HFFc6 (cell line): ENCODE results near the gene SNAPC5. TPM values are rescaled to one million over a fixed set of nuclear protein-coding genes. Genes with fewer than 3 reads are reported as not detected.

Experiments used
- DNase-seq: peaks from one replicate; pipeline ENCODE4 v3.0.0-alpha.2; 2018
- H3K27ac Mint-ChIP-seq: 2 replicates; pipeline ENCODE4 v1.8.0; 2020; ENCODE audit warnings: mild to moderate bottlenecking, mixed read lengths
- H3K27me3 Mint-ChIP-seq: 2 replicates; pipeline ENCODE4 v1.8.0; 2021; ENCODE audit warnings: mild to moderate bottlenecking, moderate library complexity, mixed read lengths; ENCODE audit not compliant: insufficient read depth
- H3K36me3 Mint-ChIP-seq: 2 replicates; pipeline ENCODE4 v1.8.0; 2021; ENCODE audit warnings: low read depth, mixed read lengths
- H3K4me1 Mint-ChIP-seq: 2 replicates; pipeline ENCODE4 v1.8.0; 2020; ENCODE audit warnings: low read depth, mixed read lengths
- H3K4me3 Mint-ChIP-seq: 2 replicates; pipeline ENCODE4 v1.8.0; 2020; ENCODE audit warnings: mild to moderate bottlenecking, moderate library complexity, mixed read lengths
- H3K9me3 Mint-ChIP-seq: 2 replicates; pipeline ENCODE4 v1.8.0; 2020; ENCODE audit warnings: mild to moderate bottlenecking, mixed read lengths
- long read RNA-seq: library from polyadenylated mRNA; unstranded; transcript quantifications from one replicate; pipeline ENCODE4 v2.0.0, GENCODE V29; 2019
- total RNA-seq, 6 experiments: library from RNA; stranded (reverse); fragmentation: NEBNext Ultra II Directional; extraction: Animal tissue kit (Norgen Biotek cat#: 25700); gene quantifications; 2 replicates in 1 of 6; 3 replicates in 5 of 6; pipeline ENCODE4 v1.2.3, GENCODE V29; 2021
- TF ChIP-seq, protein P1 (sequence below): fragments of 200-600 bp; sonication (generic); IDR thresholded peaks from 2 replicates; pipeline ENCODE4 v1.5.0; 2021; ENCODE audit warnings: antibody characterized with exemption, mild to moderate bottlenecking

Gene SNAPC5, protein sequence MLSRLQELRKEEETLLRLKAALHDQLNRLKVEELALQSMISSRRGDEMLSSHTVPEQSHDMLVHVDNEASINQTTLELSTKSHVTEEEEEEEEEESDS
- total RNA-seq, result 10 to 100 TPM; 17.6 to 27.5 (median 22.5) TPM
- long read RNA-seq, transcript SNAPC5-201 (2 exons, 794 nt), result minor isoform, 7 of 20 reads
- long read RNA-seq, transcript SNAPC5-202 (3 exons, 1,002 nt), result major isoform, 12 of 20 reads
- long read RNA-seq, partial matches to known transcripts, result 0 of 20 reads
- long read RNA-seq, other reads (novel, unspliced or antisense), result 1 of 20 reads

DNA sequence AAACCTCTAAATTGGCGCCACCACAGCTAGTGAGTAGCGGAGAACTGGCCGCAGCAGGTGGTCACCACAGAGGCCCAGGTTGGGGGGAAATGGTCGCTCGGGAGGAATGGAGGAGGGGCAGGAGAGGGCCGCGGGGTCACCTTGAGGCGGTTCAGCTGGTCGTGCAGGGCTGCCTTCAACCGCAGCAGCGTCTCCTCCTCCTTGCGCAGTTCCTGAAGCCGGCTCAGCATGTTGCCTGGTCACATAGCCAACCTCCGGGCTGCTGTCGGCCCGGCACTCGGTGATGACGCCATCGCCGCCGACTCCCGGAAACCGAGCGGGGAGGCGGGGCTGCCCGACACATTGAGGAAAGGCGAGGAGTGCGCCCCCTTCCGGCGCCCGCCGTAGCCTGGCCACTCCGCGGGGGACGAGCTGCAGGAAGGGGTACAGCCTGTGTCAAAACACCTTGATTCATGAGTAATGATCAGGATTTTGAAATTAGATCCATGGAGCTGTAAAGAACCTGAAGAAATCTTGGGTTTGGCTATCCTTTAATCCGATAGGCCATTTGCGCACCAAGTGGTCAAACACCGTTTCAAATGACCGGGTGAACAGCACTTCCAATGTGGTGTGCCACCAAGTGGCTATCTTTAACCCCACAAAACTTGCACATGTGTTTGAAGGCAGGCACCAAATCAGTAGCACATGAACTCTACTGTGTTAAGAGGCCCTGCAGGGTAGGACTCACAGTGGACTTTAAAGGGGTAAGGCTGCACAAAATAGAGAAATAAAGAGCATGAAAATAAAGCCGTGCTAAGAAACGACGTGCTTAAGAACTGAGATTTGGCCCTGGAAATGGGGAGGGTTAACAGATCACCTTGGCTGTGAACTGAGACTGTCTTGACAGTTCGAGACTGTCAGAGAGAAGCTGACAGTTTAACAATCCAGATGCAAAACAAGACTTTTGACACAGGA lies at the start of gene SNAPC5:
TSS of gene SNAPC5 (minus strand) at position 261 of the 954 bp plus-strand sequence. CDS start at position 230, 31 bp downstream.
- TF ChIP-seq, protein P1, sequence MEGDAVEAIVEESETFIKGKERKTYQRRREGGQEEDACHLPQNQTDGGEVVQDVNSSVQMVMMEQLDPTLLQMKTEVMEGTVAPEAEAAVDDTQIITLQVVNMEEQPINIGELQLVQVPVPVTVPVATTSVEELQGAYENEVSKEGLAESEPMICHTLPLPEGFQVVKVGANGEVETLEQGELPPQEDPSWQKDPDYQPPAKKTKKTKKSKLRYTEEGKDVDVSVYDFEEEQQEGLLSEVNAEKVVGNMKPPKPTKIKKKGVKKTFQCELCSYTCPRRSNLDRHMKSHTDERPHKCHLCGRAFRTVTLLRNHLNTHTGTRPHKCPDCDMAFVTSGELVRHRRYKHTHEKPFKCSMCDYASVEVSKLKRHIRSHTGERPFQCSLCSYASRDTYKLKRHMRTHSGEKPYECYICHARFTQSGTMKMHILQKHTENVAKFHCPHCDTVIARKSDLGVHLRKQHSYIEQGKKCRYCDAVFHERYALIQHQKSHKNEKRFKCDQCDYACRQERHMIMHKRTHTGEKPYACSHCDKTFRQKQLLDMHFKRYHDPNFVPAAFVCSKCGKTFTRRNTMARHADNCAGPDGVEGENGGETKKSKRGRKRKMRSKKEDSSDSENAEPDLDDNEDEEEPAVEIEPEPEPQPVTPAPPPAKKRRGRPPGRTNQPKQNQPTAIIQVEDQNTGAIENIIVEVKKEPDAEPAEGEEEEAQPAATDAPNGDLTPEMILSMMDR, result peak; percentile 99
- Mint-ChIP-seq H3K27ac (peak within 1 kb of the TSS; percentile 82), H3K36me3 (peaks cover 54% of the 10 kb centered on the region), H3K9me3 (no peaks in the 10 kb centered on the region), H3K4me3 (peak within 1 kb of the TSS; percentile 93), H3K27me3 (peaks cover 20% of the 10 kb centered on the region), H3K4me1 (peaks cover 52% of the 10 kb centered on the region)
- DNase-seq, result peak; percentile 91

DNA sequence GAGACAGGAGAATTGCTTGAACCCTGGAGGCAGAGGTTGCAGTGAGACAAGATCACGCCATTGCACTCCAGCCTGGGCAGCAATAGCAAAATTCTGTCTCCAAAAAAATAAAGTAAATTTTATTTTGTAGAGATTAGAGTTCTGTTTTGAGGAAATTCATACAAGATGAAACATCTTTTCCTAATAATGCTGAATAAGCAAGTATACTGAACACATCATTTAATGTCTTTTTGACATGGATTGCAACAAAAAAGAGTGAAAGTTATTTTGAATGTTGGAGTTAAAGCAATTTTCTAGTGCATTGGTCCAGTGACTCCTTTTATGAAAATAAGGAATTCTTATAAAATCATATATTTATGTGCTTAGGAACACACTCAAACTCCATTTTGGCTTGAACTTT lies 47.7 kb upstream of the SNAPC5 start:
- Mint-ChIP-seq H3K4me3 (no peak overlapping the region), H3K36me3 (peaks cover 8% of the 10 kb centered on the region), H3K27me3 (no peaks in the 10 kb centered on the region), H3K4me1 (no peaks in the 10 kb centered on the region), H3K9me3 (no peaks in the 10 kb centered on the region), H3K27ac (no peak overlapping the region)
- DNase-seq, result no peak
- TF ChIP-seq, protein P1, result no peak

DNA sequence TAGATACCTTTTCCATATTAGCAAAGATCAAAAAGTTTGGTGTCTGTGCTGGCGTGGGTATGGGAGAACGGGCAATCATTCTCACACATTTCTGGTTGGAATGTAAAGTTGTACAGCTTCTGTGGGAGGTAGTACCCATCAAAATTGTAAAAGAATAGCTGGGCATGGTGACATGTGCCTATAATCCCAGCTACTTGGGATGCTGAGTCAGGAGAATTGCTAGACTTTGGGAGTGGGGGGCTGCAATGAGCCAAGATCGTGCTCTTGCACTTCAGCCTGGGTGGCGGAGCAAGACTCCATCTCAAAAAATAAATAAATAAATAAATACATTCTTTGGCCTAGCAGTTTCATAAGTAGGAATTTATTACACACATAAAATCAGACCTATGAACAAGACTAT lies 45.3 kb upstream of the SNAPC5 start:
- H3K4me3 Mint-ChIP-seq, result no peak overlapping the region
- H3K9me3 Mint-ChIP-seq, result no peaks in the 10 kb centered on the region
- TF ChIP-seq, protein P1, result no peak
- no peak overlapping the region for H3K27ac Mint-ChIP-seq
- H3K36me3 Mint-ChIP-seq, result peaks cover 22% of the 10 kb centered on the region
- no peaks in the 10 kb centered on the region for H3K27me3 Mint-ChIP-seq
- DNase-seq, result no peak
- no peaks in the 10 kb centered on the region for H3K4me1 Mint-ChIP-seq

DNA sequence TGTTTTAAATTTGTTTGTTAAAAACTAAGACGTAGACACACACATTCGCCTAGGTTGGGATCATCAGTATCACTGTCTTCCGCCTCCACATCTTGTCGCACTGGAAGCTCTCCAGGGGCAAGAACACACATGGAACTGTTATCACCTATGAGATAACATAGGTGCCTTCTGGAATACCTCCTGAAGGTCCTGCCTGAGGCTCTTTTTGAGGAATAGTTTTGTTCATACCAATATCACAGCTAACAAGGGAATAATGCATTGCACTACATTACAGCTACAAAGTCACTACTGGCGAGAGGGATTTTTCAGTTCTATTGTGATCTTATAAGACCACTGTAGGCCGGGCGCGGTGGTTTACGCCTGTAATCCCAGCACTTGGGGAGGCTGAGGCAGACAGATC lies 37.5 kb upstream of the SNAPC5 start:
- peaks cover 21% of the 10 kb centered on the region for H3K36me3 Mint-ChIP-seq
- no peak overlapping the region for H3K27ac Mint-ChIP-seq
- H3K4me3 Mint-ChIP-seq, result no peak overlapping the region
- no peaks in the 10 kb centered on the region for H3K4me1 Mint-ChIP-seq
- H3K9me3 Mint-ChIP-seq, result no peaks in the 10 kb centered on the region
- H3K27me3 Mint-ChIP-seq, result no peaks in the 10 kb centered on the region
- TF ChIP-seq, protein P1, result no peak
- no peak for DNase-seq

DNA sequence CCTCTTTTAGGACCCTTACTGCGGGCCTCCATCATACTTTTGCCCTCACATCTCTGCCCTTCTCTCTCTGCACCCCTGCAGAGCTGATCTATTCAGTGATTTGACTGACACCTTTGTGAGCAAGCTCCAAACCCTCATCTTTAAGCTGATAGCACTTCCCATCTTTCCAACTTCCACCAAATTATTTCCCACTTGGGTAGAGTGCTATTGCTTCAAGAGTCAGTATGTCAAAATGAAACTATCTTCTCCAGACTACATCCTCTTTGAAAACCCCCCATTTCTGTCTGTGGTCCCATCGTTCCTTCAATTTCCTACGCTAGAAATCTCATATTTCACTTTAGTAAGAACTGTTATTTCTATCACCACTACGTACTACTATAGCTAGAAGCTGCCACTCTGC lies 27.3 kb upstream of the SNAPC5 start:
- TF ChIP-seq, protein P1, result no peak
- H3K36me3 Mint-ChIP-seq, result peaks cover 29% of the 10 kb centered on the region

More for the DNA sequence above, 27.3 kb upstream of the SNAPC5 start:
- Mint-ChIP-seq H3K27me3 (no peaks in the 10 kb centered on the region; the same call in 1 of the 2 replicates), H3K27ac (no peak overlapping the region), H3K4me3 (no peak overlapping the region), H3K4me1 (0 out of 2 replicates have a peak, but pooled peaks cover 5% of the 10 kb centered on the region), H3K9me3 (no peaks in the 10 kb centered on the region)
- no peak for DNase-seq
